ENCODE measurements around the gene PCDH15. TPM values are rescaled to one million over a fixed set of nuclear protein-coding genes. Genes with fewer than 3 reads are reported as not detected.

Gene PCDH15
- total RNA-seq, 3 donors from 2014 or later (not counting 1 experiment from before 2014, with no cell fraction given) = not detected

GRCh38 chr10:53852450-53853175 is 948.4 kb downstream of the PCDH15 start:
- Mint-ChIP-seq H3K27ac (no peak overlapping the region), H3K4me3 (no peak overlapping the region), H3K36me3 (no peaks in the 10 kb centered on the region), H3K4me1 (no peaks in the 10 kb centered on the region), H3K27me3 (ENCODE audit: low read depth in 2 of 2) (no peaks in the 10 kb centered on the region), H3K9me3 (peaks cover 2% of the 10 kb centered on the region in 2 donors)
- Histone ChIP-seq H3K36me3 (ENCODE audit: control insufficient read depth, insufficient read depth, low read length) (no peaks in the 10 kb centered on the region), H3K4me3 (ENCODE audit: low read length) (no peak overlapping the region), H3K4me1 (ENCODE audit: control insufficient read depth, insufficient read depth, low read length) (no peaks in the 10 kb centered on the region), H3K27ac (ENCODE audit: low read length) (no peak overlapping the region), H3K27me3 (ENCODE audit: control insufficient read depth, insufficient read depth, low read length) (no peaks in the 10 kb centered on the region), H3K9me3 (ENCODE audit: control insufficient read depth, insufficient read depth, low read length) (no peaks in the 10 kb centered on the region)
- no peak for DNase-seq
- ATAC-seq = no peak
- no peak for TF ChIP-seq CTCF (IDR thresholded peaks at IDR 0.05)
- intact Hi-C loops (cut with micrococcal nuclease) = no loop called here
- 86% methylated on average over 2 of the region's 4 CpGs for WGBS (ENCODE audit: insufficient coverage)

GRCh38 chr10:53846809-53847208 is 954.2 kb downstream of the PCDH15 start:
- no peaks in the 10 kb centered on the region for H3K9me3 ChIP-seq (ENCODE audit: control insufficient read depth, insufficient read depth, low read length)
- TF ChIP-seq CTCF (IDR thresholded peaks at IDR 0.05) = no peak
- H3K27me3 ChIP-seq (ENCODE audit: control insufficient read depth, insufficient read depth, low read length) = no peaks in the 10 kb centered on the region
- Mint-ChIP-seq H3K36me3 (no peaks in the 10 kb centered on the region), H3K4me3 (no peak overlapping the region), H3K9me3 (peaks cover 2 to 3% of the 10 kb centered on the region in 2 donors), H3K4me1 (no peaks in the 10 kb centered on the region), H3K27ac (no peak overlapping the region), H3K27me3 (ENCODE audit: low read depth in 2 of 2) (no peaks in the 10 kb centered on the region)
- H3K4me3 ChIP-seq (ENCODE audit: low read length) = no peak overlapping the region
- H3K27ac ChIP-seq (ENCODE audit: low read length) = no peak overlapping the region
- no CpG with 5 or more reads among the region's 2 CpGs for WGBS (ENCODE audit: insufficient coverage)
- no peaks in the 10 kb centered on the region for H3K36me3 ChIP-seq (ENCODE audit: control insufficient read depth, insufficient read depth, low read length)
- H3K4me1 ChIP-seq (ENCODE audit: control insufficient read depth, insufficient read depth, low read length) = no peaks in the 10 kb centered on the region
- ATAC-seq (no peak), DNase-seq (no peak)
- intact Hi-C loops (cut with micrococcal nuclease) = no loop called here

- Mint-ChIP-seq H3K27ac (no peak overlapping the region), H3K9me3 (peaks cover 2 to 3% of the 10 kb centered on the region in 2 donors), H3K4me3 (no peak overlapping the region), H3K36me3 (no peaks in the 10 kb centered on the region), H3K4me1 (no peaks in the 10 kb centered on the region), H3K27me3 (ENCODE audit: low read depth in 2 of 2) (no peaks in the 10 kb centered on the region)
- WGBS (ENCODE audit: insufficient coverage) = 13% methylated on average over 1 of the region's 1 CpG
- intact Hi-C loops (cut with micrococcal nuclease) = no loop called here
- H3K36me3 ChIP-seq (ENCODE audit: control insufficient read depth, insufficient read depth, low read length) = no peaks in the 10 kb centered on the region
- no peaks in the 10 kb centered on the region for H3K9me3 ChIP-seq (ENCODE audit: control insufficient read depth, insufficient read depth, low read length)
- no peak overlapping the region for H3K4me3 ChIP-seq (ENCODE audit: low read length)
- no peaks in the 10 kb centered on the region for H3K27me3 ChIP-seq (ENCODE audit: control insufficient read depth, insufficient read depth, low read length)
- no peak for DNase-seq
- no peak for ATAC-seq
- no peaks in the 10 kb centered on the region for H3K4me1 ChIP-seq (ENCODE audit: control insufficient read depth, insufficient read depth, low read length)
- TF ChIP-seq CTCF (IDR thresholded peaks at IDR 0.05) = no peak
- no peak overlapping the region for H3K27ac ChIP-seq (ENCODE audit: low read length)
Measured at GRCh38 chr10:53843736-53844362, 957.2 kb downstream of the PCDH15 start.

Measured in natural killer cell (primary cell).